Stimulated activated CD4-positive, alpha-beta T cell treated with anti-CD3 and anti-CD28 coated beads, Interleukin-12 subunit alpha, Interleukin-12 subunit beta, amount 100 ng/mL, for 48 hours (primary cell): ENCODE results near the gene POGZ.
"Not testable (repeated sequence)": the region's sequence is repeated elsewhere in the genome, so short reads cannot be mapped to it uniquely, and the experiment has no call there.

Experiments
- DNase-seq, 3 donors: peaks; one replicate each; pipeline ENCODE4 v3.0.0-alpha.2; 2020; ENCODE audit warnings: low read depth in 2 of 3, low spot score in 1 of 3

Gene POGZ

DNA sequence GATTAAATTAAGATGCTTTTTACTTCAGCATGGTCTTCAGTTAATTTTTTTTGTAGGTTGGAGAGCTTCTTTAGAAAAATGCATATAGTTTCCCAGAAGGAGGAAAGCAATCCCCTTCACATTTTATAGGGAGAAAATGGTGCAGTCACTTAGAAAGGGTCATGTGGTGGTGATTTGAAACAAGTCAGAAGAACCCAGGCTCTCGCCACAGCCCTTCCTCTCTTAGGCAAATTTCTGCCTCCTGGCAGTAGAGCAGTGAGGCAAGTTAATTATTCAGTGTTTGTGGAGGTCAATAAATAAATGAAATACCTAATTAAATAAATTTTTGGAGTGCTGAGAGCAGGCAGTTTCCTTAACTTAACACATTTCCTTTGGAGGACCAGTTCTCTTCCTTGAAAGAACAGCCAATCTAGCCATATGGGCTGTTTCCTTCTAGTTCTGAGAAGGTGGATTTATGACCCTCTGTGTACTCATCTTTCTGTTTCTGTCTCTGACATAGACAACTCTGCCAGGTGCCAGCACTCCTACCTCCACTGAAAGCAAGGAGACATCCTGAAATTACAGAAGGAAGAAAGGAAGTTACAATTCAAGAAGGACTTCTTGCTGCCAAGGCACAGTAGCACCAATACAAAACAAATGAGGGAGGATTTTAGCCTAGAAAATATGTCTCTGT is 19.0 kb upstream of the POGZ start:
- no peak for DNase-seq

- DNase-seq, result no peak
These were observed 17.8 kb upstream of the POGZ start for GRCh38 chr1:151477066-151477465.

DNA sequence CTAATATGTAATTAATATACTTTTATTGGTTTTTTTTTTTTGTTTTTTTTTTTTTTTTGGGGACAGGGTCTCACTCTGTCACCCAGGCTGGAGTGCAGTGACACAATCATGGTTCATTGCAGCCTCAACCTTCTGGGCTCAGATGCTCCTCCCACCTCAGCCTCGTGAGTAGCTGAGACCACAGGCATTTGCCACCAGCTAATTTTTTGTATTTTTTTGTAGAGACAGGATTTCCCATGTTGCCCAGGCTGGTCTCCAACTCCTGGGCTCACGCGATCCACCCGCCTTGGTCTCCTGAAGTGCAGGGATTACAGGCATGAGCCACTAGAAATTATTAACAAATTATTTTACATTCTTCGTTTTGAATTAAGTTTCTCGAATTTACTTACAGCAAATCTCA is 16.8 kb upstream of the POGZ start:
- DNase-seq, result no peak

DNA sequence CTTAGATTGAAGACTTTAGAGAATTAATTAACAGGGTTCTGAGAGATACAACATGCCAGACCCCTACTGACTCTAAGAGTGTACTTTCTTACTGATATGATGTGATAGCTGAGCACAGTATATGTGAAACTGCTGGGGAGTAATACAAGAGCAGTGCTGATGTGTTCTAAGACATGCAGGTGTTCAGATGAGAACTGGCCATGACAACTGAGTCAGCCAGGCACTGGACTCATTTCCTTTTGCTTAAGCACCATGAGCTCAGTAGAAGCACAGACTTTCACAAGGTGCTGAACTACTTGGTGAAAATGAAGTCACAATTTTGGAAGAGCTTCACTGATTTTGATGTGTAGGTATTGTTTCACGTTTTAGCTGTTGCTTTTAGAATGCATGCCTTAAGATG is 15.9 kb upstream of the POGZ start:
- no peak for DNase-seq

- no peak for DNase-seq
These were observed 15.5 kb upstream of the POGZ start for GRCh38 chr1:151474745-151475144.

- DNase-seq, result peak in 1 of 3 donors; percentile 14
These were observed 13.8 kb upstream of the POGZ start for GRCh38 chr1:151472856-151473731.

- DNase-seq, result no peak
These were observed 5.7 kb upstream of the POGZ start for GRCh38 chr1:151465026-151465425.

GRCh38 chr1:151461694-151462093 is 2.4 kb upstream of the POGZ start:
- DNase-seq, result no peak

- peak; percentile 15 to 37 (median 20) for DNase-seq
These were observed 428 bp downstream of the POGZ start for GRCh38 chr1:151458802-151459330.

DNA sequence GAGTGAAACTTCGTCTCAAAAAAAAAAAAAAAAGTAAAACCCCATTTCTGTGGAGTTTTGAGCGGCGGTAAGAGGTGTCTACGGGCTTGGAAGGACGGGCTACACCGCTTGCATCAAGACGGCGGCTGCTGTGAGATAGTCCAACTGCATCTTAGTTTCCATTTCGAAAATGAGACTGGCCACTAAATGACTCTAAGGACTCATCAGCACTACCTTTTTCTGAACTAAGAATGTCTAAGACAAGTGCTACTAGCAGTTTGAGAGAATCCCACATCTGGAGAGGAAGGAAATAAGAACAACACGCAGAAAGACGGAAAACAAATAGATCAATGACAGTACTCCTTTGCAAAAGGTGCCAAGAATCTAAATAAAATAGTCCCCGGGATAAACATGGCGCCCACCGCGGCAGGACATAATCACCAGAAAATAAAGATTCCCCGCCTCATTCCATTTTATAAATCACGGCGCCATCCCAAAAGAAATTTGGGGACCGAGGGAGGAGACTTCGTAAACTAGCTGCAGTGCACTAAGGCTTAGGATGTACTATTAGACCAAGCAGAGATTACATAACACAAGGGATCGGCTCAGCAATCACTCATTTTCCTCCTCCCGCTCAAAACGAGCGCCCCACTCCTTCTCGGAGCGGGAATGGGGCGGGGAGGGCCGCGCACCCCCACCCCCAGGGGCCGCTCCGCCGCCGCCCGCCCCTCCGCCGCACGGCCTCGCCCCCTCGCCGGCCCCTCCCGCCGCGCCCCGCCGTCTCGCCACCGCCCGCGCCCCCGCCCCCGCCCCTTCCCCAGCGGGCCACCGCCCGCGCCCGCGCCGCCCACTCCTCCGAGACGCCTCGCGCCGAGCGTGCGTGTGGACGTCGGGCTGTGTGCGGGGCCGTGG is 1.1 kb downstream of the POGZ start:
- peak; percentile 33 to 53 (median 34) for DNase-seq

- DNase-seq, result no peak
These were observed 3.3 kb downstream of the POGZ start for GRCh38 chr1:151455966-151456365.

GRCh38 chr1:151455231-151455630 is 4.1 kb downstream of the POGZ start:
- DNase-seq, result no peak

DNA sequence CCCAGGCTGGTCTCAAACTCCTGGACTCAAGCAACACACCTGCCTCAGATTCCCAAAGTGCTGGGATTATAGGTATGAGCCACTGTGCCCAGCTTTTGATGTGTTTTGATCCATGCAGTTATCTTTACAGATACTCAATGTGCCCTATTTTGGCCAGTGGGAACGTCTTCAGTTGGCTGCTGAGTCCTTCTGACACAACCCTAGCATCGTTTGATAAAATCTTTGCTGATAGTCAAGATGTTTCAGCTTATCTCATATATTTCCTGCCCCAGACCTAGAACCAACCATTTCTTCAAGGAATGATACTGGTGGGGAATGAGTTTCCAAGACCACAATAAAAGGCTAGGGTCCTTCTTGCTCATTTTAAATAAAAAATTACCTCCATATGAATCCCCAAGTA is 11.6 kb downstream of the POGZ start:
- no peak for DNase-seq

GRCh38 chr1:151444783-151445177 is 14.5 kb downstream of the POGZ start:
- DNase-seq, result no peak

DNA sequence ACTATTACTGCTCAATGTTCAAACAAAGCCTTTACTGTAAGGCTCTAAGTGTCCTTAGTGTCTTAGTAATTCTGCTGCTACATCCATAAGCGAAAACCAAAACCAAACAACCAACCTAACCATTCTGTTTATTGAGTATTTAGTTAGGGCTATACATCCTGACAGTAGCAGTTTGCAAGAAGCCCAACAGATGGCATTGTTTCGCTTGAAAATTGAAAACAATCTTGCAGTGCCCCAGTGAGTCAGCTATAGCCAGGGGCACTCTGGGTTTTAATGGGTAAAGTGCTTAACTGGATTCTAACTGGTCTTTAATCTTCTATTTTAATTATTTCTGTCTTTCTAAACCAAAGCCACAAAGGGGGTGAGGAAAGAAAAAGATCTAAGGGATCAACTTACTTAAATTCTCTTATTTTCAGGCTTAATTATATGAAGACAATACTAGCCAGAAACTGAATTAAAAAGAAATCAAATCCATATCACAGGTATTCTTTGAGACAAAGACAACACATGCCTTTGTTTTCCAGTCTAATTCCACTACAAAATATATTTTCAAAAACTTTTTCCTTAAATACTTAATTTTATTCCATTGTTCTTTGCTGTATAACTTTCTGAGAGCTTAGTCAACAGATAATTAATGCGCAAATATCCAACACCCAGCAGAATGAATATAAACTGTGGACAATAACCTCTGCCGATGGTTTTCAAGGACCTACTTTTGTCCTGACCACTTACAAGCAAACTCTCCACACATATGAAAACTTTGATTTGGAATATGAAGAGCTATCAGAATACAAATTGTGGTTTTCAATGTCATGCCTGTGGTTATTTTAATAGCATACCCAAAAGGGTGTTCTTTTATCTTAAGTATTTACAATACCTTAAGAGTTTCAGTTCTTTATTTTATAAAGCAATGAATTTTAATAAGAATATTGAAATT is 15.2 kb downstream of the POGZ start:
- DNase-seq, result peak in 2 of 3 donors; percentile 45 to 74

- not testable (repeated sequence) for DNase-seq
These were observed 21.9 kb downstream of the POGZ start for GRCh38 chr1:151437396-151437795.

DNA sequence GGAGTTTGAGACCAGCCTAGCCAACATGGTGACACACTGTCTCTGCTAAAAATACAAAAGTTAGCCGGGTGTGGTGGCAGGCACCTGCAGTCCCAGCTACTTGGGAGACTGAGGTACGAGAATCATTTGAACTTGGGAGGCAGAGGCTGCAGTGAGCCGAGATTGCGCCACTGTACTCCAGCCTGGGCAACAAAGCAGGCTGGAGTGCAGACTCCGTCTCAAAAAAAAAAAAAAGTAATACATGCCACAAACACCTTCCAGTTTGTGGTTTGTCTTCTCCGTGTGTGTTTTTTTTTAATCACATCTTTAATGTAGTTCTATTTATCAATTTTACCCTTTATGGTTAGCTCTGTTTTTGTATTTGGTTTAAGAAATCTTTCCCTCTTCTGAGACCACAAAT is 22.3 kb downstream of the POGZ start:
- DNase-seq, result no peak

- DNase-seq, result no peak
These were observed 24.1 kb downstream of the POGZ start for GRCh38 chr1:151435174-151435573.

GRCh38 chr1:151433827-151434226 is 25.5 kb downstream of the POGZ start:
- not testable (repeated sequence) for DNase-seq

DNA sequence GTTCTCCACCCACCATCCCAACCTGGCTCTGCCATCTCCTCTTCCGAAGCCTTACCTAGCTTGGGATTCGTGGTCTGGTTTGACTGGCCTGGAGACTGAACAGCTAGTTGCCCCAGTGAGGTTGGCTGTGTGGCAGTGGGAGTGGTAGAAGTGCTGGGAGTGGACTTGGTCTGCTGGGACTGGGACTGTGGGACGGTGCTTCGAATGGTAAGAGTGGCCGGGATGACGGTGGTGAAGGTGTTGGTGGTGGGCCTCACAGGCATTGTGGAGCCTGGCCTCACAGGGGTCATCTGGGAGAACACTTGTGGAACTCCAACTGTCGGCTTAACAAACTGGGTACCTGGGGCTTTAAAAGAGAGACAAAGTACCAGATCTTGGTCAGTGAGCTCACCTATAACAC is 31.2 kb downstream of the POGZ start:
- DNase-seq, result no peak
